Kidney (tissue), 14 donors: ENCODE data around the gene KLHDC7B. TPM values are rescaled to one million over a fixed set of nuclear protein-coding genes. Genes with fewer than 3 reads are reported as not detected.
A peak's percentile ranks its signal among the peaks of the same experiment; 100 is the strongest.

Experiments
- DNase-seq, 5 donors: peaks; one replicate each; pipeline ENCODE4 v3.0.0-alpha.2; 2013 to 2020
- FAIRE-seq: peaks from 2 replicates; lab custom pipeline; 2012; peaks lifted over from hg19 to GRCh38; lab: Jason Lieb, UNC
- H3K27ac ChIP-seq, 2 donors: one replicate each; pipeline ENCODE4 v1.7.0; 2013; ENCODE audit warnings: low read depth in 2 of 2, low read length in 2 of 2, inconsistent platforms in 1 of 2
- H3K27me3 ChIP-seq: one replicate; pipeline ENCODE4 v1.7.1; 2013; ENCODE audit warnings: low read length, inconsistent platforms; ENCODE audit not compliant: control insufficient read depth, insufficient read depth
- H3K36me3 ChIP-seq, 3 donors: one replicate each; pipeline versions ENCODE4 v1.7.0 to v1.7.1; 2013; ENCODE audit warnings: low read length in 3 of 3, control low read depth in 1 of 3, inconsistent platforms in 1 of 3; ENCODE audit not compliant: insufficient read depth in 3 of 3, control insufficient read depth in 2 of 3
- H3K4me1 ChIP-seq, 3 donors: one replicate each; pipeline versions ENCODE4 v1.7.0 to v1.7.1; 2013; ENCODE audit warnings: low read length in 3 of 3, inconsistent platforms in 1 of 3, low read depth in 1 of 3; ENCODE audit not compliant: control insufficient read depth in 2 of 3, insufficient read depth in 2 of 3
- H3K4me3 ChIP-seq, 3 donors: one replicate each; pipeline versions ENCODE4 v1.7.0 to v1.8.1; 2013; ENCODE audit warnings: low read length in 3 of 3, control low read depth in 1 of 3, inconsistent platforms in 1 of 3
- H3K9ac ChIP-seq, 3 donors: one replicate each; pipeline versions ENCODE4 v1.7.0 to v1.7.1; 2013; ENCODE audit warnings: low read length in 3 of 3, control low read depth in 1 of 3, inconsistent platforms in 1 of 3
- H3K9me3 ChIP-seq, 3 donors: one replicate each; pipeline versions ENCODE4 v1.7.0 to v1.7.1; 2013; ENCODE audit warnings: low read length in 3 of 3, control low read depth in 1 of 3, inconsistent platforms in 1 of 3; ENCODE audit not compliant: control insufficient read depth in 2 of 3, insufficient read depth in 1 of 3
- intact Hi-C: fragments of 100-400 bp; cut with DNase I; formaldehyde crosslinking; loops from one replicate; pipeline ENCODE4 v1.11.1; 2022
- polyA plus RNA-seq: library from polyadenylated mRNA; stranded (reverse); fragments of 350-450 nt; fragmentation: Illumina TruSeq; extraction: RNeasy Lipid Tissue Mini Kit (QIAGEN cat#74804); gene quantifications from one replicate; pipeline ENCODE4 v1.2.3, GENCODE V29; 2014; ENCODE audit warnings: low read depth, low replicate concordance; ENCODE audit not compliant: insufficient read depth
- total RNA-seq: library from RNA; stranded (reverse); fragmentation: NEBNext Ultra II Directional; extraction: Animal tissue kit (Norgen Biotek cat#: 25700); gene quantifications from one replicate; pipeline ENCODE4 v1.2.1, GENCODE V29; 2021
- TF ChIP-seq, protein P1 (sequence below): IDR thresholded peaks from 3 replicates; pipeline ENCODE4 v1.5.1; 2012; ENCODE audit warnings: mild to moderate bottlenecking, moderate library complexity, borderline replicate concordance; ENCODE audit not compliant: insufficient read depth; ENCODE audit errors: extremely low read depth
- donor health status: control.
- donor health status: control.
- donor health status: control.
- donor health status: control.
- donor health status: control.
- donor health status: DM: yes; HTN: yes; CAD: no.
- donor health status: Normal renal cell carcinoma (clear cell type).

Gene KLHDC7B
- total and polyA plus RNA-seq, 2 donors from 2014 or later, result 1.4 to 16.1 TPM

- H3K36me3 ChIP-seq, result peaks cover 0 to 10% (median 0%) of the 10 kb centered on the region in 3 donors
- DNase-seq (peak; percentile 98 to 99 (median 99)), FAIRE-seq (no peak)
- no peaks in the 10 kb centered on the region for H3K9me3 ChIP-seq
- H3K27me3 ChIP-seq, result no peaks in the 10 kb centered on the region
- TF ChIP-seq, protein P1, sequence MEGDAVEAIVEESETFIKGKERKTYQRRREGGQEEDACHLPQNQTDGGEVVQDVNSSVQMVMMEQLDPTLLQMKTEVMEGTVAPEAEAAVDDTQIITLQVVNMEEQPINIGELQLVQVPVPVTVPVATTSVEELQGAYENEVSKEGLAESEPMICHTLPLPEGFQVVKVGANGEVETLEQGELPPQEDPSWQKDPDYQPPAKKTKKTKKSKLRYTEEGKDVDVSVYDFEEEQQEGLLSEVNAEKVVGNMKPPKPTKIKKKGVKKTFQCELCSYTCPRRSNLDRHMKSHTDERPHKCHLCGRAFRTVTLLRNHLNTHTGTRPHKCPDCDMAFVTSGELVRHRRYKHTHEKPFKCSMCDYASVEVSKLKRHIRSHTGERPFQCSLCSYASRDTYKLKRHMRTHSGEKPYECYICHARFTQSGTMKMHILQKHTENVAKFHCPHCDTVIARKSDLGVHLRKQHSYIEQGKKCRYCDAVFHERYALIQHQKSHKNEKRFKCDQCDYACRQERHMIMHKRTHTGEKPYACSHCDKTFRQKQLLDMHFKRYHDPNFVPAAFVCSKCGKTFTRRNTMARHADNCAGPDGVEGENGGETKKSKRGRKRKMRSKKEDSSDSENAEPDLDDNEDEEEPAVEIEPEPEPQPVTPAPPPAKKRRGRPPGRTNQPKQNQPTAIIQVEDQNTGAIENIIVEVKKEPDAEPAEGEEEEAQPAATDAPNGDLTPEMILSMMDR, result no peak
- intact Hi-C loops, result no loop called here
- peaks cover 2 to 13% (median 13%) of the 10 kb centered on the region in 3 donors for H3K4me1 ChIP-seq
- H3K4me3 ChIP-seq, result peak within 1 kb of the TSS; percentile 73 to 83 (median 78)
- peak within 1 kb of the TSS; percentile 88 to 91 for H3K27ac ChIP-seq
- H3K9ac ChIP-seq, result peak within 1 kb of the TSS; percentile 62 to 74 (median 66)
These were observed 37.5 kb upstream of the KLHDC7B start, which contains the start of gene NCAPH2 for GRCh38 chr22:50507991-50508884. Gene NCAPH2, plus strand, starts transcription at chr22:50508224. Its CDS starts 114 bp downstream, at chr22:50508338.

- DNase-seq, result no peak
- intact Hi-C loops, result no loop called here
- no peaks in the 10 kb centered on the region for H3K27me3 ChIP-seq
- H3K9me3 ChIP-seq, result no peaks in the 10 kb centered on the region
- TF ChIP-seq, protein P1, result no peak
- H3K4me3 ChIP-seq, result peak overlapping the region; percentile 50 to 66 (median 52)
- peak overlapping the region in 1 of 2 donors; percentile 41 for H3K27ac ChIP-seq
- peak overlapping the region in 2 of 3 donors; percentile 20 to 67 for H3K9ac ChIP-seq
- peaks cover 0 to 10% (median 0%) of the 10 kb centered on the region in 3 donors for H3K36me3 ChIP-seq
- peaks cover 2 to 13% (median 13%) of the 10 kb centered on the region in 3 donors for H3K4me1 ChIP-seq
- no peak for FAIRE-seq
These were observed 36.8 kb upstream of the KLHDC7B start for GRCh38 chr22:50508897-50509296.

- TF ChIP-seq, protein P1, result no peak
- intact Hi-C loops, result no loop called here
- Histone ChIP-seq H3K9me3 (no peaks in the 10 kb centered on the region), H3K27me3 (no peaks in the 10 kb centered on the region), H3K9ac (no peak overlapping the region), H3K36me3 (peaks cover 0 to 9% (median 8%) of the 10 kb centered on the region in 3 donors), H3K27ac (no peak overlapping the region), H3K4me3 (no peak overlapping the region), H3K4me1 (peaks cover 2 to 8% (median 7%) of the 10 kb centered on the region in 3 donors)
- FAIRE-seq (no peak), DNase-seq (no peak)
These were observed 32.5 kb upstream of the KLHDC7B start for GRCh38 chr22:50513175-50513574.
